Mucosa of descending colon (tissue), 3 donors: Measurements from ENCODE around the gene HSPA5. TPM values are rescaled to one million over a fixed set of nuclear protein-coding genes. Genes with fewer than 3 reads are reported as not detected.

Experiments used
- ATAC-seq: fragments of 200-7000 bp; cut with Tn5 transposase; one replicate; pipeline ENCODE4 v1.9.1; 2020; ENCODE audit warnings: mild to moderate bottlenecking, moderate library complexity
- DNase-seq, 3 donors: peaks; one replicate each; pipeline ENCODE4 v3.0.0-alpha.2; 2020
- H3K36me3 ChIP-seq: fragments of 200-600 bp; one replicate; pipeline ENCODE4 v1.8.0; 2021; ENCODE audit warnings: low read depth, mild to moderate bottlenecking
- H3K4me1 ChIP-seq: fragments of 200-600 bp; one replicate; pipeline ENCODE4 v1.8.0; 2021; ENCODE audit warnings: low read depth, mild to moderate bottlenecking
- H3K4me3 ChIP-seq: fragments of 200-600 bp; one replicate; pipeline ENCODE4 v1.8.0; 2021; ENCODE audit warnings: mild to moderate bottlenecking
- H3K9me3 ChIP-seq: fragments of 200-600 bp; one replicate; pipeline ENCODE4 v1.8.0; 2021; ENCODE audit warnings: mild to moderate bottlenecking
- intact Hi-C, 2 donors: fragments of 100-400 bp; cut with DNase I in 1 of 2; cut with micrococcal nuclease in 1 of 2; formaldehyde crosslinking; loops; one replicate each; pipeline versions ENCODE4 v1.11.0 to v1.11.1; 2022; cut with DNase I, micrococcal nuclease
- total RNA-seq, 3 donors: library from RNA; stranded (reverse); fragmentation: NEBNext Ultra II Directional in 2 of 3; extraction: Animal tissue kit (Norgen Biotek cat#: 25700) in 2 of 3; gene quantifications; one replicate each; pipeline versions ENCODE4 v1.2.1 to v1.2.4, GENCODE V29; 2021 to 2023
- TF ChIP-seq, protein P1 (sequence below): fragments of 200-600 bp; IDR thresholded peaks from one replicate; pipeline ENCODE4 v1.8.0; 2022; ENCODE audit warnings: antibody characterized with exemption, mild to moderate bottlenecking
- donor health status: DM: no; HTN: no; CAD: no; lungs with moderate emphysema.
- donor health status: DM: no; HTN: no; CAD: no.
- donor health status: DM: no; HTN: yes; CAD: no.

The HSPA5 gene
- total RNA-seq, 3 donors from 2014 or later, result 119 to 194 (median 150) TPM

DNA sequence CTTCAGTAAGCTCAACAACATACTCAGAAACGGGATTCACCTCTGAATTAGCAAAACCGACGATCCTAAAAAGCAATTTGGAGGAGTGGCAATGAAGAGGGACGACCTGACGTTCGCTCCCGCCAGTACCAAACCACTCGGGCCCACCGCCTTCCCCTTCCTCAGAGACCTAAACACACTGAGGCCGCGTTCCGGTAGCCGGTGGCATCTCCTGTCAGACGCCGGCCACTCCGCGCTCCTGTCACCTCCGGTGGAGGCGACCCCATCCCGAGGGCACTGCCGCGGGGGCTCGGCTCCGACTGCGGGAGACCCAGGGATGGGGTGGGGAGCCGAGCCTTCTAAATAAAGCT is 52.2 kb downstream of the HSPA5 start:
- intact Hi-C loops, result no loop called here
- H3K4me3 ChIP-seq, result peak overlapping the region; percentile 100
- peaks cover 45% of the 10 kb centered on the region for H3K4me1 ChIP-seq
- H3K9me3 ChIP-seq, result no peaks in the 10 kb centered on the region
- TF ChIP-seq, protein P1, sequence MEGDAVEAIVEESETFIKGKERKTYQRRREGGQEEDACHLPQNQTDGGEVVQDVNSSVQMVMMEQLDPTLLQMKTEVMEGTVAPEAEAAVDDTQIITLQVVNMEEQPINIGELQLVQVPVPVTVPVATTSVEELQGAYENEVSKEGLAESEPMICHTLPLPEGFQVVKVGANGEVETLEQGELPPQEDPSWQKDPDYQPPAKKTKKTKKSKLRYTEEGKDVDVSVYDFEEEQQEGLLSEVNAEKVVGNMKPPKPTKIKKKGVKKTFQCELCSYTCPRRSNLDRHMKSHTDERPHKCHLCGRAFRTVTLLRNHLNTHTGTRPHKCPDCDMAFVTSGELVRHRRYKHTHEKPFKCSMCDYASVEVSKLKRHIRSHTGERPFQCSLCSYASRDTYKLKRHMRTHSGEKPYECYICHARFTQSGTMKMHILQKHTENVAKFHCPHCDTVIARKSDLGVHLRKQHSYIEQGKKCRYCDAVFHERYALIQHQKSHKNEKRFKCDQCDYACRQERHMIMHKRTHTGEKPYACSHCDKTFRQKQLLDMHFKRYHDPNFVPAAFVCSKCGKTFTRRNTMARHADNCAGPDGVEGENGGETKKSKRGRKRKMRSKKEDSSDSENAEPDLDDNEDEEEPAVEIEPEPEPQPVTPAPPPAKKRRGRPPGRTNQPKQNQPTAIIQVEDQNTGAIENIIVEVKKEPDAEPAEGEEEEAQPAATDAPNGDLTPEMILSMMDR, result no peak
- ATAC-seq (peak; percentile 38), DNase-seq (no peak)
- H3K36me3 ChIP-seq, result no peaks in the 10 kb centered on the region

Other genes starting within 250 kb of the HSPA5 start
- 10 to 100 TPM in 1 of 3 donors, 1 to 10 TPM in 2; 6.3 to 11.7 (median 8.8) TPM for gene SCAI, start 97.8 kb downstream of the HSPA5 start, total RNA-seq
- gene PPP6C, start 51.5 kb downstream of the HSPA5 start, total RNA-seq, result 10 to 100 TPM; 41.8 to 47.6 (median 45.4) TPM
- gene RABEPK, start 40.8 kb downstream of the HSPA5 start, total RNA-seq, result 10 to 100 TPM; 11.6 to 12.9 (median 12.1) TPM
- gene GAPVD1, start 20.5 kb upstream of the HSPA5 start, total RNA-seq, result 10 to 100 TPM; 40.8 to 55.1 (median 41.4) TPM